K562 (cell line): Measurements from ENCODE around the gene MERTK. TPM values are rescaled to one million over a fixed set of nuclear protein-coding genes. Genes with fewer than 3 reads are reported as not detected.

Source experiments
- CHD4 ChIP-seq: fragments of 200-600 bp; sonication (generic); IDR thresholded peaks from 3 replicates; pipeline ENCODE4 v1.6.1; 2012; ENCODE audit warnings: low read depth, mild to moderate bottlenecking, mixed read lengths, low read length, inconsistent platforms; ENCODE audit not compliant: insufficient read depth, insufficient replicate concordance, poor library complexity, severe bottlenecking
- CREM ChIP-seq: IDR thresholded peaks from 2 replicates; pipeline ENCODE4 v1.6.1; 2014; ENCODE audit warnings: antibody characterized with exemption, low read depth
- KDM4B ChIP-seq, 2 experiments: fragments of 450-650 bp in 1 of 2; sonication (generic) in 1 of 2; IDR thresholded peaks; 2 replicates each; pipeline ENCODE4 v1.6.1; 2016 to 2017; ENCODE audit warnings: borderline replicate concordance in 2 of 2, antibody characterized with exemption in 1 of 2, low read depth in 1 of 2, mild to moderate bottlenecking in 1 of 2
- MAFF ChIP-seq: IDR thresholded peaks from 2 replicates; pipeline ENCODE4 v1.6.1; 2012; ENCODE audit warnings: low read length, improper control_type of control experiment
- RNF2 ChIP-seq: sonication (generic); IDR thresholded peaks from 2 replicates; pipeline ENCODE4 v1.6.1; 2016
- SMAD1 ChIP-seq: fragments of 150-350 bp; IDR thresholded peaks from 2 replicates; pipeline ENCODE4 v1.6.1; 2014; ENCODE audit warnings: low read length, low read depth; ENCODE audit not compliant: partially characterized antibody
- SNRNP70 ChIP-seq: fragments of 200-400 bp; formaldehyde crosslinking; optimal IDR thresholded peaks from 2 replicates; pipeline ENCODE3; 2017; ENCODE audit warnings: low read depth, low read length
- SOX6 ChIP-seq: fragments of 450-650 bp; IDR thresholded peaks from 2 replicates; pipeline ENCODE4 v1.6.1; 2014; ENCODE audit warnings: mild to moderate bottlenecking
- SP1 ChIP-seq: sonication (generic); formaldehyde crosslinking; IDR thresholded peaks from 2 replicates; pipeline ENCODE4 v1.8.1; 2022; ENCODE audit warnings: mild to moderate bottlenecking, missing genetic modification reagents
- TAF1 ChIP-seq: IDR thresholded peaks from 2 replicates; pipeline ENCODE4 v1.6.1; 2011; ENCODE audit warnings: mild to moderate bottlenecking, low read length, moderate library complexity; ENCODE audit not compliant: insufficient read depth, control insufficient read depth, severe bottlenecking; ENCODE audit errors: extremely low read depth
- TAF9B ChIP-seq: fragments of 450-650 bp; IDR thresholded peaks from 2 replicates; pipeline ENCODE4 v1.6.1; 2018; ENCODE audit warnings: mild to moderate bottlenecking; ENCODE audit not compliant: partially characterized antibody
- ZKSCAN8 ChIP-seq: fragments of 200-800 bp; sonication (Bioruptor generic); IDR thresholded peaks from 2 replicates; pipeline ENCODE4 v1.6.1; 2016; ENCODE audit warnings: missing genetic modification characterization, missing compliant biosample characterization
- ZNF134 ChIP-seq: fragments of 250-450 bp; sonication (Bioruptor Pico); conservative IDR thresholded peaks from 2 replicates; pipeline ENCODE4 v1.4.0; 2020
- ZNF174 ChIP-seq: fragments of 250-450 bp; sonication (Bioruptor Pico); IDR thresholded peaks from 2 replicates; pipeline ENCODE4 v1.4.0; 2020; ENCODE audit warnings: mild to moderate bottlenecking
- ZNF212 ChIP-seq: fragments of 450-650 bp; formaldehyde crosslinking; IDR thresholded peaks from 2 replicates; pipeline ENCODE4 v1.4.0; 2020; ENCODE audit warnings: mild to moderate bottlenecking
- ZNF23 ChIP-seq: fragments of 250-450 bp; sonication (Bioruptor Pico); IDR thresholded peaks from 2 replicates; pipeline ENCODE4 v1.4.0; 2020; ENCODE audit warnings: mild to moderate bottlenecking
- ZNF232 ChIP-seq: sonication (generic); formaldehyde crosslinking; IDR thresholded peaks from 2 replicates; pipeline ENCODE4 v1.8.0; 2022; ENCODE audit warnings: mild to moderate bottlenecking, missing genetic modification reagents
- ZNF57 ChIP-seq: fragments of 450-650 bp; formaldehyde crosslinking; IDR thresholded peaks from 2 replicates; pipeline ENCODE4 v1.4.0; 2020; ENCODE audit warnings: mild to moderate bottlenecking, moderate library complexity
- ZNF707 ChIP-seq: fragments of 250-450 bp; sonication (Bioruptor Pico); conservative IDR thresholded peaks from 2 replicates; pipeline ENCODE4 v1.8.0; 2022; ENCODE audit warnings: inconsistent platforms, mild to moderate bottlenecking, moderate library complexity
- ZNF764 ChIP-seq: fragments of 250-450 bp; sonication (Bioruptor Pico); IDR thresholded peaks from 2 replicates; pipeline ENCODE4 v1.4.0; 2020; ENCODE audit warnings: low read depth, mild to moderate bottlenecking, moderate library complexity
- ZZZ3 ChIP-seq: fragments of 450-650 bp; IDR thresholded peaks from 2 replicates; pipeline ENCODE4 v1.6.1; 2016; ENCODE audit warnings: antibody characterized with exemption, mild to moderate bottlenecking, moderate library complexity
- polyA plus RNA-seq, 8 experiments: library from polyadenylated mRNA; depleted of rRNA in 4 of 8; stranded (reverse) in 5 of 8; unstranded in 3 of 8; fragments of >200 nt; fragmentation: Nextera tagmentation in 2 of 8; fragmentation: Illumina TruSeq in 1 of 8; extraction: Ambion mirVana in 2 of 8; extraction: Trizol in 1 of 8; gene quantifications; 2 replicates each; pipeline versions ENCODE4 v1.2.1 to v1.2.3, GENCODE V29; 2011 to 2014; ENCODE audit warnings: inconsistent platforms in 1 of 8, missing spikeins in 1 of 8
- total RNA-seq, 7 experiments: library from RNA; depleted of rRNA in 6 of 7; stranded (reverse); fragments of >200 nt in 6 of 7; fragmentation: Illumina TruSeq in 2 of 7; extraction: Trizol in 2 of 7; gene quantifications; 2 replicates each; pipeline versions ENCODE4 v1.2.1 to v1.2.3, GENCODE V29; 2011 to 2021; ENCODE audit warnings: low replicate concordance in 1 of 7
- TF ChIP-seq, protein P1 (sequence below): fragments of 450-650 bp; formaldehyde crosslinking; IDR thresholded peaks from 2 replicates; pipeline ENCODE4 v1.4.0; 2020; ENCODE audit warnings: mild to moderate bottlenecking, moderate library complexity
- TF ChIP-seq, protein P2 (sequence below): fragments of 250-450 bp; sonication (Bioruptor Pico); IDR thresholded peaks from 2 replicates; pipeline ENCODE4 v1.5.1; 2021; ENCODE audit warnings: mild to moderate bottlenecking
- TF ChIP-seq, protein P3 (sequence below), 2 experiments: fragments of 450-650 bp in 1 of 2; sonication (generic) in 1 of 2; formaldehyde crosslinking in 1 of 2; IDR thresholded peaks in 1 of 2; conservative IDR thresholded peaks in 1 of 2; 2 replicates each; pipeline versions ENCODE4 v1.6.1 to v1.8.1; 2016 to 2023; ENCODE audit warnings: mild to moderate bottlenecking in 2 of 2, moderate library complexity in 2 of 2, inconsistent platforms in 1 of 2, missing genetic modification reagents in 1 of 2

Gene MERTK
- total and polyA plus RNA-seq, 9 of the 15 experiments (the other 6 are each of a cell fraction or from before 2014, with no cell fraction given): 0.23 to 1.6 (median 0.74) TPM

DNA sequence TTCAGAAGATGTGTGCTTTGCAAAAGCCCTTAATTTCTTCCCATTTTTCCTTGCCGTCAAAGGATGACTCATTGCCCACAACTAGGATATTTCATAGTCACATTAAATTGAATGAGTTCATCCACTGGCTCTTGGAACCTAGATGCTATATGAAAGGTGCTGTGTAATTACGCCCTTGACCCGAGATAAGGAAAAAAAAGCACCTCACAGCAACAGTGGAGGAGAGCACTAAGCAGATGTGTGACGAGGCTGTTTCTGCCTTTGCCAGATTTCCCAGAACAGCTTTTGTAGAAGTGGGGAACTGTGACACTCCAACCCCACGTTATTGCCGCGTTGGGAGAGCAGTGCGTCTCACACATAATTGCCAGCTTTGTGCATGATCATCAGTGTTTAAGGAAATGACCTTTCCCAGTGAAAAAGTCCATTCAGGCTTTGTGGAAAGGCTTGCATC lies 123.4 kb downstream of the MERTK start (continued):
- TF ChIP-seq ZNF232 (CRISPR knock-in tag) (no peak), SMAD1 (no peak), CHD4 (no peak), CREM (peak; percentile 67), ZNF174 (no peak), MAFF (peak; percentile 69), KDM4B (IDR thresholded peaks at IDR 0.05; ENCODE audit: borderline replicate concordance in 2 of 2, low read depth in 1 of 2) (no peak), ZNF764 (CRISPR knock-in tag) (no peak), TAF9B (peak; percentile 57), TAF1 (no peak), SOX6 (peak; percentile 77; the same call in 1 of the 2 replicates), ZNF212 (CRISPR knock-in tag) (no peak), ZNF23 (CRISPR knock-in tag) (no peak), ZNF707 (CRISPR knock-in tag) (no peak), RNF2 (no peak), ZNF134 (CRISPR knock-in tag) (no peak), SP1 (no peak), ZZZ3 (no peak), SNRNP70 (no peak), ZKSCAN8 (CRISPR knock-in tag) (no peak), ZNF57 (CRISPR knock-in tag) (no peak)
- TF ChIP-seq, protein P1, sequence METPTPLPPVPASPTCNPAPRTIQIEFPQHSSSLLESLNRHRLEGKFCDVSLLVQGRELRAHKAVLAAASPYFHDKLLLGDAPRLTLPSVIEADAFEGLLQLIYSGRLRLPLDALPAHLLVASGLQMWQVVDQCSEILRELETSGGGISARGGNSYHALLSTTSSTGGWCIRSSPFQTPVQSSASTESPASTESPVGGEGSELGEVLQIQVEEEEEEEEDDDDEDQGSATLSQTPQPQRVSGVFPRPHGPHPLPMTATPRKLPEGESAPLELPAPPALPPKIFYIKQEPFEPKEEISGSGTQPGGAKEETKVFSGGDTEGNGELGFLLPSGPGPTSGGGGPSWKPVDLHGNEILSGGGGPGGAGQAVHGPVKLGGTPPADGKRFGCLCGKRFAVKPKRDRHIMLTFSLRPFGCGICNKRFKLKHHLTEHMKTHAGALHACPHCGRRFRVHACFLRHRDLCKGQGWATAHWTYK (CRISPR knock-in tag): no peak
- TF ChIP-seq, protein P2, sequence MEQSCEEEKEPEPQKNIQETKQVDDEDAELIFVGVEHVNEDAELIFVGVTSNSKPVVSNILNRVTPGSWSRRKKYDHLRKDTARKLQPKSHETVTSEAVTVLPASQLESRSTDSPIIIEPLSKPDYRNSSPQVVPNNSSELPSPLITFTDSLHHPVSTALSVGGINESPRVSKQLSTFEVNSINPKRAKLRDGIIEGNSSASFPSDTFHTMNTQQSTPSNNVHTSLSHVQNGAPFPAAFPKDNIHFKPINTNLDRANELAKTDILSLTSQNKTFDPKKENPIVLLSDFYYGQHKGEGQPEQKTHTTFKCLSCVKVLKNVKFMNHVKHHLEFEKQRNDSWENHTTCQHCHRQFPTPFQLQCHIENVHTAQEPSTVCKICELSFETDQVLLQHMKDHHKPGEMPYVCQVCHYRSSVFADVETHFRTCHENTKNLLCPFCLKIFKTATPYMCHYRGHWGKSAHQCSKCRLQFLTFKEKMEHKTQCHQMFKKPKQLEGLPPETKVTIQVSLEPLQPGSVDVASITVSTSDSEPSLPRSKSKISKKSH: no peak
- TF ChIP-seq, protein P3, sequence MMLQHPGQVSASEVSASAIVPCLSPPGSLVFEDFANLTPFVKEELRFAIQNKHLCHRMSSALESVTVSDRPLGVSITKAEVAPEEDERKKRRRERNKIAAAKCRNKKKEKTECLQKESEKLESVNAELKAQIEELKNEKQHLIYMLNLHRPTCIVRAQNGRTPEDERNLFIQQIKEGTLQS (IDR thresholded peaks at IDR 0.05): peak; percentile 99
- TF ChIP-seq, protein P3 (CRISPR knock-in tag; conservative IDR thresholded peaks at IDR 0.05): peak; percentile 74; the same call in 1 of the 2 replicates
